AG04449 (cell line): Measurements from ENCODE around the gene TMPRSS3.

Source experiments
- CTCF ChIA-PET: fragments of 350-600 bp; formaldehyde crosslinking; extraction: SDS; loops from one replicate; lab custom pipeline; 2021; ENCODE audit warnings: antibody characterized with exemption; lab: Yijun Ruan, JAX
- POLR2A ChIA-PET: fragments of 400-600, 350-600 bp; formaldehyde crosslinking; extraction: SDS; loops from one replicate; lab custom pipeline; 2020; ENCODE audit warnings: antibody characterized with exemption, inconsistent platforms; lab: Yijun Ruan, JAX
- DNase-seq: peaks from one replicate; pipeline ENCODE4 v3.0.0-alpha.2; 2010; ENCODE audit warnings: low read depth, low spot score
- H3K4me3 ChIP-seq: 2 replicates; pipeline ENCODE4 v1.5.1; 2011; ENCODE audit warnings: low read depth, mild to moderate bottlenecking, control low read depth, low read length
- CTCF ChIP-seq: IDR thresholded peaks from one replicate; pipeline ENCODE4 v1.5.1; 2011; ENCODE audit warnings: mild to moderate bottlenecking, moderate library complexity, low read length, control low read depth, inconsistent platforms; ENCODE audit not compliant: insufficient read depth; ENCODE audit errors: missing control alignments

Gene TMPRSS3

GRCh38 chr21:42395905-42396651 is at the start of gene TMPRSS3:
TMPRSS3 (minus strand) TSS chr21:42396052; CDS start chr21:42395417, 635 bp downstream.
- POLR2A ChIA-PET = no interaction called here
- H3K4me3 ChIP-seq = no peak within 1 kb of the TSS
- TF ChIP-seq CTCF = no peak
- no peak for DNase-seq
- CTCF ChIA-PET = interaction anchor here (1.4 kb wide), 1 partner anchor 14 kb away, joined by 4 read pairs; no protein-coding TSS in a partner anchor

GRCh38 chr21:42445311-42445710 is 49.5 kb upstream of the TMPRSS3 start:
- DNase-seq = no peak
- TF ChIP-seq CTCF = no peak
- ChIA-PET CTCF (no interaction called here), POLR2A (no interaction called here)
- H3K4me3 ChIP-seq = no peak overlapping the region

GRCh38 chr21:42444745-42445059 is 48.9 kb upstream of the TMPRSS3 start:
- POLR2A ChIA-PET = no interaction called here
- H3K4me3 ChIP-seq = no peak overlapping the region
- DNase-seq = no peak
- TF ChIP-seq CTCF = no peak
- CTCF ChIA-PET = no interaction called here

- CTCF ChIA-PET = no interaction called here
- no peak for DNase-seq
- POLR2A ChIA-PET = no interaction called here
- no peak for TF ChIP-seq CTCF
- H3K4me3 ChIP-seq = no peak overlapping the region
Measured at GRCh38 chr21:42443876-42444744, 48.3 kb upstream of the TMPRSS3 start.

- no peak overlapping the region for H3K4me3 ChIP-seq
- no peak for DNase-seq
- no peak for TF ChIP-seq CTCF
- ChIA-PET CTCF (no interaction called here), POLR2A (no interaction called here)
Measured at GRCh38 chr21:42443181-42443785, 47.4 kb upstream of the TMPRSS3 start.

GRCh38 chr21:42441963-42442362 is 46.1 kb upstream of the TMPRSS3 start:
- DNase-seq = no peak
- CTCF ChIA-PET = no interaction called here
- no peak overlapping the region for H3K4me3 ChIP-seq
- TF ChIP-seq CTCF = no peak
- POLR2A ChIA-PET = no interaction called here
